CD4-positive, alpha-beta T cell treated with Interleukin-4 for 1 hour (primary cell): Measurements from ENCODE around the gene NBEAL1.
"Not testable (repeated sequence)": the region's sequence is repeated elsewhere in the genome, so short reads cannot be mapped to it uniquely, and the experiment has no call there.

Source experiments
- DNase-seq, 2 donors: peaks; one replicate each; pipeline ENCODE4 v3.0.0-alpha.2; 2020 to 2022

The NBEAL1 gene

DNA sequence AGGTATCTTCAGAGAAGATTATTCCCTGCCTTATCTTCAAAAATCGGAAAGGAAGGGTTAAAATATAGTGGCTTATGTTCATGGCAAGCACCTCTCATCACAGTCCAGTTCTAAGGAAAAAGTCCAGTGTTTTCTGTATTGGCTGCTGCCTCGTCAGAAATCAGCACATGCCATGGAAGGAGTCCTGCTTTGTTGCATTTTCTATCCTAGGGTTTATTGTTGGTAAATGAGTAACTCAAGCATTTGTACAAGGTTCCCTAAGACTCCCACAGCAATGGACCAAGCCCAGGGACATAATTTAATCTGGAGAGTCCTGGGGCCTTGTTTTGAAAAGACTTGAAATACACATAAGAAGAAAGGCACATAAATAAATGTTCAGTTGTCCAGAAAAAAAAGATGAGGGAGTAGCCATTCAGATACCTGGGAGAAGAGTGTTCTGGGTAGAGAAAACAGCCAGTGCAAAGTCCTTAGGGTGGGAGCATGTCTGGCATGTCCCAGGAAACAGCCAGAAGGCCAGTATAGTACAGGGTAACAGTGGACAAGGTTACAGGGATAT is 26.4 kb downstream of the NBEAL1 start:
- no peak for DNase-seq

DNA sequence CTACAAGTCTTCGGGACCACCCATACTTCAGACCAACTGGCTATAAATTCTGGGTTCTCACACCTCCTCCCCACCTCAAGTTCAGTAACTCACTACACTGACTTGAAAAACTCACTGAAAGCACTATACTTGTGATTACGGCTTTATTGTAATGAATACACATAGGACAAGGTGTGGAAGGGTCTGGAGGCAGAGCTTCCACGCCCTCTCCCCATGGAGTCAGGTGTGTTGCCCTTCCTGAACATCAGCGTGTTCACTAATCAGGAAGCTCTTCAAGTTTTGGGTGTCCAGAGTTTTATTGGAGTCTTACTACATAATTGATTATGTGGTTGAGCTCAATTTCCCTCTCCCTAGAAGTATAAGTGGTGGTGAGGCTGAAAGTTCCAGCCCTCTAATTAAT is 27.5 kb downstream of the NBEAL1 start:
- DNase-seq = no peak

DNA sequence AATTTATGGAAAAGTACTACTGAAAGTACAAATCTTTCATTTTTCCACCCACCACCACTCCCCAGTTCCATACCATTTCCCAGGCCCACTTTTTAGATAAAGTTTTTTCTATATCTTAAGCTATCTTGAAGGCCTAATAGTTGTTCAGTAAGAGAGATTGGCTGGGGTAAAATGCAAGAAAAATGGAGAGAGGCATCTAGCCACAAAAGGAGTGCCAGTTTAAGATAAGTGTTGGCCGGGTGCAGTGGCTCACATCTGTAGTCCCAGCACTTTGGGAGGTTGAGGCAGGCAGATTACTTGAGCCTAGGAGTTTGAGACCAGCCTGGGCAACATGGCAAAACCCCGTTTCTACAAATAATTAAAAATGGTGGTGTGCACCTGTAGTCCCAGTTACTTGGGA is 28.6 kb downstream of the NBEAL1 start:
- no peak for DNase-seq

DNA sequence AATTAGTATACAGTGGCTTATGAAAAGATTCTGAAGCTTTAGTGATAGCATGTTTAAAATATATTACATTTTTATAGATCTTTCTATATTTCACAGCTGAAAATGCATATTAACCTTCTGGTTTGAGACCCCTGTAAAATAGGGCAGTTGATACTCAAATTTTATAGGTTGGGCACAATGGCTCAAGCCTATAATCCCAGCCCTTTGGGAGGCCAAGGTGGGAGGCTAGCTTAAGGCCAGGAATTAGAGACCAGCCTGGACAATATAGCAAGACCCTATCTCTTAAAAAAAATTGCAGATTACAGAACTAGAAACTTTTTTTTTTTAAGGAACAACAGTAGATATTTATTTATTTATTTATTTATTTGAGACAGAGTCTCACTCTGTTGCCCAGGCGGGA is 31.2 kb downstream of the NBEAL1 start:
- DNase-seq = no peak

DNA sequence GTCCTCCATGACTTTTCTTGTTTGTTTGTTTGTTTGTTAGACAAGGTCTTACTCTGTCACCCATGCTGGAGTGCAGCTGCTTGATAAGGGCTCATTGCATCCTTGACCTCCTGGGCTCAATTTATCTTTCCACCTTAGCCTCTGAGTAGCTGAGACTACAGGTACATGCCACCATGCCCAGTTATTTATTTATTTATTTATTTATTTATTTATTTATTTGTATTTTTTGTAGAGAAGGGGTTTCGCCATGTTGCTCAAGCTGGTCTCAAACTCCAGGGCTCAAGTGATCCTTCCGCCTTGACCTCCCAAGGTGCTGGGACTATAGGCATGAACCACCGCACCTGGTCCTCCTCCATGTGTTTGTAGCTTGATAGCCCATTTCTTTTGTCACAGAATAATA is 37.9 kb downstream of the NBEAL1 start:
- DNase-seq = no peak

DNA sequence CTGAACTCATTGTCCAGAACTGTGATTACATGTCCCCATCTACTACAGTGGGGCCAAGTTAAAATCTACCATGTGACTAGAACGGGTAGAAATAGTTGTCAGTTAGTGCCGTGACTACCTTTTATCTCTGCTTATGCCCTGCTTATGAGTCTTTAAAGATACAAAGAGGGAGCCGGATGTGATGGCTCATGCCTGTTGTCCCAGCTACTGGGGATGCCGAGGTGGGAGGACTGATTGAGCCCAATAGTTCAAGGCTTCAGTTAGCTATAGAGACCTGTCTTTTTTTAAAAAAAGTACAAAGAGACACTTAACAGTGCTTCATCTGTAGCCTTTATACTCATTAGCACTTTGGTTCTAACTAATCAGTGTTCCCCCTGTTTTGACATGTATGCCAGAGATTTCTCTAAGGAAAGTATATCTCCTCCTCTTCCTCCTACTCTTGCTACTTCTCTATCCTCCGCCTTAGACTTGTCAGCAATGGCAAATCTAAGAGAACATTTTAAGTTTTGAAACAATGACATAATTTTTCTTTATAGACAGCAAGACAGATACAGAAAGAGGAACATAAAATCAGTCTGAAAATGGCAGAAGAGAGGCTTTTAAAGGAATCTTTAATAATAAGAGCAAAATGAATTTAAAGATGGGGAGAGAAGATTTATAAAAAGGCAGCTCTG is 45.0 kb downstream of the NBEAL1 start:
- no peak for DNase-seq

DNA sequence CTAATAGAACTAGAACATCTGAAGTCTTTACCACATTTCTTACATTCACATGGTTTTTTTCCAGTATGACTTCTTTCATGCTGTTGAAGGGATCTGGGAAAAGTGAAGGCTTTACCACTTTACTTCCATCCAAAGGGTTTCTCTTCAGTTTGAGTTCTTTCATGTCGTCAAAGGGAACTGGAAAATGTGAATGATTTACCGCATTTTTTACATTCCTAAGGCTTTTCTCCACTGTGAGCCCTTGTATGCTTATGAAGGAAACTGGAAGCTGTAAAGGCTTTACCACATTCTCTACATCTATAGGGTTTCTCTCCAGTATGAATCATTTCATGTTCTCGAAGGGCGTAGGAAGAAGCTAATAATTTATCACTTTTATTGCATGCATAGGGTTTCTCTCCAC is 46.7 kb downstream of the NBEAL1 start:
- DNase-seq = no peak

DNA sequence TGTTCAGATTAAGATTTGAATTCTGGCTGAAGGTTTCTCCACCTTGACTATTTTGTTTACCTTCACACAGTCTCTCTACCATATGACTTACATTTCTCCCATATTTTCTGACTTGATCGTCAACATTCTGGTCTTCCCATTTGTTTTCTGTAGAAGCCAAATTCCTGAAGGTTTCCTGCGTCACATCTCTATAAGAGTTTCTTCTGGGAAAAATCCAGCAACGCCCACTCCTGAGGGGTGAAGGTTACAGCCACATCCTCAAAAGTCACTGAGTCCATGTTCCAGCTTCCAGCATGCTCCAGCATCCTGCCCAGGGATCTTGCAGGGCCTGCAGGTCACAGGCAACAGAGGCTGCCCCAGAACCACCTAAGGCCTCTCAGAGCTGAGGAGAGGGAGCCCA is 47.5 kb downstream of the NBEAL1 start:
- no peak for DNase-seq

DNA sequence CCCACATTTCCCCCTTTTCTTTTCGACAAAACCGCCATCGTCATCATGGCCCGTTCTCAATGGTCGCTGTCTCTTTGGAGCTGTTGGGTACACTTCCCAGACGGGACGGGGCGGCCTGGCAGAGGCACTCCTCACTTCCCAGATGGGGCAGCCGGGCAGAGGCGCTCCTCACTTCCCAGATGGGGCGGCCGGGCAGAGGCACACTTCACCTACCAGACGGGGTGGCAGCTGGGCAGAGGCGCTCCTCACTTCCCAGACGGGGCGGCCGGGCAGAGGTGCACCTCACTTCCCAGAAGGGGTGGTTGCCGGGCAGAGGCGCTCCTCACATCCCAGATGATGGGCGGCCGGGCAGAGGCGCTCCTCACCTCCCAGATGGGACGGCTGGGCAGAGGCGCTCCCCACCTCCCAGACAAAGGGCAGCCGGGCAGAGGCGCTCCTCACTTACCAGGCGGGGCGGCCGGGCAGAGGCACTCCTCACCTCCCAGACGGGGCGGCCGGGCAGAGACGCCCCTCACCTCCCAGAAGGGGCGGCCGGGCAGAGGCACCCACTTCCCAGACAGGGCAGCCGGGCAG is 51.9 kb downstream of the NBEAL1 start:
- not testable (repeated sequence) for DNase-seq

DNA sequence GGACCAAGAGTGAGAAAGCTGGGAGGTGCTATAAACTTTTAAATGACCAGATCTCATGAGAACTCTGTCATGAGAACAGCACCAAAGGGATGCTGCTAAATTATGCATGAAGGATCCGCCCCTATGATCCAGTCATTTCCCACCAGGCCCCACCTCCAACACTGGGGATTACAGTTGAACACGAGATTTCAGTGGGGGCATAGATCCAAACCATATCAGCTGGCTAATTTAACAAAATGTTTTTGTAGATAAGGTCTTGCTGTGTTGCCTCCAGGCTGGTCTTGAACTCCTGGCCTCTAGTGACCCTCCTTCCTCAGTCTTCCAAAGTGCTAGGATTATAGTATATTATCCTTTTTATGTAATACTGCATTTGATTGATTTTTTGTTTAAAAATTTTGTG is 56.0 kb downstream of the NBEAL1 start:
- DNase-seq = no peak

DNA sequence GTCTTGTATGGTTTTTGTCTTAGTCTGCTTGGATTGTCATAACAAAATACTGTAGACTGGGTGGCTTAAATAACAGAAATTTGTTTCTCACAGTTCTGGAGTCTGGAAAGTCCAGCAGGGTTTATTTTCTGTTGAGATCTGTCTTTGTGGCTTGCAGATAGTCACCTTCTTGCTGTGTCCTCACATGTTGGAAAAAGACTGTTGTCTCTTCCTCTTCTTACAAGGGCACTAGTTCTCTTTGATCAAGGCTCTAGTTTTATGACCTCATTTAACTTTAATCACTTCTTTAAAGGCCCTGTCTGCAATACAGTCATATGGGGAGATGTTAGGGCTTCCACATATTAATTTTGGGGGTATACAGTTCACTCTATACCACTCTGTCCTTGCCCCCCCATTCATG is 56.5 kb downstream of the NBEAL1 start:
- no peak for DNase-seq

DNA sequence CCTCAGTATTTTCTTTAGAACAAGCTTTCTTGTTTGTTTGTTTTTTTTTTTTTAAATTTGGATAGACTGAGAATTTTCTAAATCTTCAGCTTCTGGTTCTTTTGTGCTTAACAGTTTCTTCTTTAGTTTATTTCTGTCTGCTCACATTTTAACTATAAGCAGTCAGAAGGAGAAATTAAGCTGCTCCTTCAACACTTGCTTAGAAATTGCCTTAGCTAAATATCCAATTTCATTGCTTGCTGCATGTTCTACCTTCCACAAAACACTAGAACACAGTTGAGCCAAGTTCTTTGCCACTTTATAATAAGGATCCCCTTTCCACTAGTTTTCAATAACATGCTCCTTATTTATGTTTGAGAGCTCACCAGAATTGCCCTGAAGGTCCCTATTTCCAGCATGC is 57.7 kb downstream of the NBEAL1 start:
- no peak for DNase-seq

DNA sequence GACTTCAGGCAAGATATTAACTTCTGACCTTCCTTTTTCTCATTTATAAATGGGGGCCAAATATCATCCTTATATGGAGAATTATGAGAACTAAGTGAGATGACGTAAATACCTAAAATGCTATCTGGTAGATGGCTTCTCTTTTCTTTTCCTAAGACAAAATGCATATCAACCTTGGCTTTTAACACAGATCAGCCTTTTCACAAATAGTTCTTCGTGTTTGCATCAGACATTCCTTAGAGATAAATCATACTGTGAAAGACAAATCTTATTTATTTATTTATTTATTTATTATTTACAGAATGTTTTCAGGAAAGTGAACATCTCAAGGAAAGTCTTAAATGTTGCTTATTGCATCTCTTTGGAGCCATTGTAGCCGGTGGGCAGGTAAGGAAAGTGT is 62.8 kb downstream of the NBEAL1 start:
- no peak for DNase-seq

DNA sequence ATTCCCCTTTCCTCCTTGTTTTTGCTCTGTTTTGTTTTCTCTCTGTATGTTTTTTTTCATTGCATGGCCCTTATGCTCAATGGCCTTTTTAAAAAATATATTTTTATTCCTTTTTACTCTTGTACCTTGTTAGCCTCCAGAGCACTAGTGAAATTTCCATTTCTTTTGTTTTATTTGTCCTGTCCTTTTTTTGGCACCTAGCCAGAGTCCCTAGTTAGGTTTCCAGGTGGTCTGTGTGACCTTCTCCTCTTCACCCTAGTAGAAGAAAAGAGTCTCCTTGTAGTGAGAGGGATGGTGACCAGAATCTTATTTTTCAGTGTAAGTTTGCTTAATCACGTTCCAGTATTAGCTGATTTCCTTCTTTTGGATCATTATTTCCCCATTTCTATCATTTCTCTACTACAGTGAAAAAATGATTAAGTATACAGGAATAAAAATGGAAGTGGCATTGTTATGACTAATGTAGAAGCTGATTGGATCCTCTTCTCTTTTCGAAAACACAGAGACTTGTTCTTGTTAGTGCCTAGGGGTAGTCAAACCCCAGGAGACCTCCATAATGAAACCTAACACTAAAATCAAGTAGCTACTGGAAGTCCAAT is 65.9 kb downstream of the NBEAL1 start:
- DNase-seq = no peak

DNA sequence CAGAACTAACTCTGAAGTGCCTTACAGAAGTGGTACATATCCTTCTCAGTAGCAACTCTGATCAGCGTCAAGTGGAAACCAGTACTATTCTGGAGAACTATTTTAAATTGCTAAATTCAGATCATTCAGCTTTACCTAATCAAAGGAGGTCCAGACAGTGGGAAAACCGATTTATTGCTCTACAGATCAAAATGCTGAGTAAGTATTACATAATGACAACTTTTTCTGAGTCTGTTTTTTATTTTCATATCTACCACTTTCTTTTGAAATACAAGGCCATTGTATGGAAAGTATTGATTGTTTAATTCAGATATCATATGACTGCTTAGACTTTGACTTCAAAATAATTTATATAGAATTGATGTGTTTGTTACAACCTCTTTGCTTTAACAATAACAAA is 68.7 kb downstream of the NBEAL1 start:
- no peak for DNase-seq

DNA sequence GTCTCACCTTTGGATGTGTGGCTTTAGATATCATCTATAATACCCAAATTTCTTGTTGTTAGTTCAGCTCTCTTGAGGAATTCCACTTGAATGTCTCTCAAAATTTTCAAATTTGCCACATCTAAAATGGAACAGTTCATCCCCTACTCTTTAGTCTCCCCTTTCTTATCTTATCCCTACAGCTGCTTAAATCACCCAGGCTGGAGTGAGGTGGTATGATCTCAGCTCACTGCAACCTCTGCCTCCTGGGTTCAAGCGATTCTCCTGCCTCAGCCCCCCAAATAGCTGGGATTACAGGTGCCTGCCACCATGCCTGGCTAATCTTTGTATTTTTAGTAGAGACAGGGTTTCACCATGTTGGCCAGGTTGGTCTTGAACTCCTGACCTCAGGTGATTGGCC is 71.7 kb downstream of the NBEAL1 start:
- not testable (repeated sequence) for DNase-seq

DNA sequence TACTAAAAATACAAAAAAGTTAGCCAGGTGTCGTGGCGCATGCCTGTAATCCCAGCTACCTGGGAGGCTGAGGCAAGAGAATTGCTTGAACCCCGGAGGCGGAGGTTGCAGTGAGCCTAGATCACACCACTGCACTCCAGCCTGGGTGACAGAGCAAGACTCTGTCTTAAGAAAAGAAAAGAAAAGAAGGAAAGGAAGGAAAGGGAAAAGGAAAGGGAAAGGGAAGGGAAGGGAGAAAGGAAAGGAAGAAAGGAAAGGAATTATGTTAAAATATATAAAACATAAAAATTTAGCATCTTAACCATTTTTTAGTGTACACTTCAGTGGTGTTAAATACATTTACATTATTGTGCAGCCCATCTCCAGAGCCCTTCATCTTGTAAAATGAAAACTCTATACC is 76.0 kb downstream of the NBEAL1 start:
- not testable (repeated sequence) for DNase-seq

DNA sequence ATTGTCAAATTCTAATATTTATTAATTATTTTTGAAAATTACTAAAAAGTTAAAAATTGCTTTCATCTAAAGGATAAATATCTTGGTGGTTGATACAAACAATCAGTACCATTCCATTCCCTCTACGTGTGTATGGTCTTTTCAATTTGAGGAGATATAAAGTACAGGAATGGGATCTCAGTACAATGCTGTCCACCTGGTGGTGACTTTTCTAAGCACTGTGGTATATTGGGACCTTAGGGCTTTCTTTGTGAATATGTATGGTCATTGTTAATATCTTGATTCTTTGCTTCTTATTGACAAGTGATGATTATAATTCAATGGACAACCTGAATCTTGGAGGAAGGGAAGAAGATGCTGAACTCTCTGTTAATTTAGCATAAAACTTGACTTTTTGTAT is 83.1 kb downstream of the NBEAL1 start:
- no peak for DNase-seq

DNA sequence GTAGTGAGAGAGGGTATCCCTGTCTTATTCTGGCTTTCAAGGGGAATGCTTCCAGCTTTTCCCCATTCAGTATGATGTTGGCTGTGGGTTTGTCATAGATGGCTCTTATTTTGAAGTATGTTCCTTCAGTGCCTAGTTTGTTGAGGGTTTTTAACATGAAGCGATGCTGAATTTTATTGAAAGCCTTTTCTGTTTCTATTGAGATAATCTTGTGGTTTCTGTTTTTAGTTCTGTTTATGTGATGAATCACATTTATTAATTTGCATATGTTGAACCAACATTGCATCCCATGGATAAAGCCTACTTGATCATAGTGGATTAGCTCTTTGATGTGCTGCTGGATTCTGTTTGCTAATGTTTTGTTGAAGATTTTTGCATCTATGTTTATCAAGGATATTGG is 87.7 kb downstream of the NBEAL1 start:
- DNase-seq = not testable (repeated sequence)

DNA sequence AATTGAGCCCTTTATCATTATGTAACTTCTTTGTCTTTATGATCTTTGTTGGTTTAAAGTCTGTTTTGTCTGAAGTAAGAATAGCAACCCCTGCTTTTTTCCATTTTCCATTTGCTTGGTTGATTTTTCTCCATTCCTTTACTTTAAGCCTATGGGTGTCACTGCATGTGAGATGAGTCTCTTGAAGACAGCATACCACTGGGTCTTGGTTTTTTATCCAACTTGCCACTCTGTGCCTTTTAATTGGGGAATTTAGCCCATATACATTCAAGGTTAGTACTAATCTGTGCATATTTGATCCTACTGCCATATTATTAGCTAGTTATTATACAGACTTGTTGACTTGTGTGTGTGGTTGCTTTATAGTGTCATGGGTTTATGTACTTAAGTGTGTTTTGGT is 89.6 kb downstream of the NBEAL1 start:
- no peak for DNase-seq

DNA sequence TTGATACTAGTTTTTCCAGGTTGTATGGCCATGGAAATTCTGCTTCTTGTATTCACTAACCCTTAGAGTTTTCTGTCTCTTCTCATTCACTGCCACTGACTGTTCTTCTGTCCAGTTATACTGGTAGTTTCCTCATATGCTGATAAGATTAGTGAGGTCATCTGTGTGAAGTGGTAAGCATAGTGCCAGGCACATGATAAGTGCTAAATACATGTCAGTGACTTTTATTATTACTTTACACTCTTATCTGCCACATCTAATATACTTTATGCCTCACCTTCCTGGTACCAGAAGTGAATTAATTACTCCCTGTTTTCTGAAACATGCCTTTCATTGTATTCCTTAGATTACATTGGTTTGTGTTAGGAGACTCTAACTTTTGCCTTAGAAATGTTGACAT is 91.3 kb downstream of the NBEAL1 start:
- DNase-seq = no peak

DNA sequence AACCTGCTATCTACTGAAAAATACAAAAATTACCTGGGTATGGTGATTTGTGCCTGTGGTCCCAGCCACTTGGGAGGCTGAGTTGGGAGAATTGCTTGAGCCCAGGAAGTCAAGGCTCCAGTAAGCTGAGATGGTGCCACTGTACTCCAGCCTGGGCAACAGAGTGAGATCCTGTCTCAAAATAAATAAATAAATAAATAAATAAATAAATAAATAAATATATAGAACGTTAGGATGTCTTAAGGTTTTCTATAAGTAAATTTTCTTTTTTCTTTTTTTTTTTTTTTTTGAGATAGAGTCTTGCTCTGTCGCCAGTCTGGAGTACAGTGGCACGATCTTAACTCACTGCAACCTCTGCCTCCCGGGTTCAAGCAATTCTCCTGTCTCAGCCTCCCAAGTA is 95.8 kb downstream of the NBEAL1 start:
- not testable (repeated sequence) for DNase-seq

DNA sequence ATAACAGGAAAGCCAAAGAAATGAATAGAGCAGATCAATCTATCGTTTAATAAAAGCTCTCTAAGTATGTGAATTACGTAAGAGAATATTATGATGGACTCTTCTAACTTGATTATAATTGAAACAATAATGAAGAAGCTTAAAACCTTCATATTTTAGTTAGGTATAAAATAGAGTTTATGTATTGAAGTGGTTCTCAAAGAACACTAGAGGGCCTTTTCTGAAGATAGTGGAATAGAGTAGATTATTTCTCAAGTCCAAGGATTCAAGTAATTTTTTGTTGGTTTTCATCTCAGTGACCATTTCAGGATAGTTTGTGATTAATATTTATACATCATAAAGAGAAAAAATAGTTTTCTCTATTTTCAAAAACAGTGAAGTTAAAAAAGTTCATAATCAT is 97.7 kb downstream of the NBEAL1 start:
- DNase-seq = no peak

DNA sequence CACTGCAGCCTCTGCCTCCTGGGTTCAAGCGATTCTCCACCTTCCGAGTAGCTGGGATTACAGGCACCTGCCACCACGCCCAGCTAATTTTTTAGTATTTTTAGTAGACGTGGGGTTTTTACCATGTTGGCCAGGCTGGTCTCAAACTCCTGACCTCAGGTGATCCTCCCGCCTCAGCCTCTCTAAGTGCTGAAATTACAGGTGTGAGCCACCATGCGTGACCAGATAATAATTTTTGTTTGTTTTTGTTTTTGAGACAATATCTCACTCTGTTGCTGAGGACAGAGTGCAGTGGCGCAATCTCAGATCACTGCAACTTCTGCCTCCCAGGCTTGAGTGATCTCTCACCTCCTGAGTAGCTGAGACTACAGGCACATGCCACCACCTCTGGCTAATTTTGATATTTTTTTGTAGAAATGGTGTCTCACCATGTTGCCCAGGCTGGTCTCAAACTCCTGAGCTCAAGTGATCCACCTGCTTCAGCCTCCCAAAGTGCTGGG is 100.6 kb downstream of the NBEAL1 start:
- DNase-seq = not testable (repeated sequence)
